ENCODE measurements around the gene OSBPL10.

DNA sequence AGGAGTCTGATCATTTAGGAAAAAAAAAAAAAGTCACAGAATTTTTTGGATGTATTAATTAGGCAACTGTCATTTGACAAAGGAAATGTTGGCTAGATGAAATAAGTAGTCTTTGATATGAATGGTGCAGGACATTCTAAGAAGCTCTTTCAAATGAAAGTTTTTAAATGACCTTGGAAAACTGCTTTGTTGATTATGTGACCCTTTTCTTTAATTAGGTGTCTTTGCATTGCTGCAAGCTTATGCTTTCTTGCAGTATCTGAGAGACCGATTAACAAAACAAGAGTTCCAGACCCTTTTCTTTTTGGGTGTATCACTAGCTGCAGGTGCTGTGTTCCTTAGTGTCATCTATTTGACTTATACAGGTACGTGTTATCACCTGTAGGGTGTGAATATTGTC lies 364.4 kb downstream of the OSBPL10 start:
- TF ChIP-seq, protein P1, sequence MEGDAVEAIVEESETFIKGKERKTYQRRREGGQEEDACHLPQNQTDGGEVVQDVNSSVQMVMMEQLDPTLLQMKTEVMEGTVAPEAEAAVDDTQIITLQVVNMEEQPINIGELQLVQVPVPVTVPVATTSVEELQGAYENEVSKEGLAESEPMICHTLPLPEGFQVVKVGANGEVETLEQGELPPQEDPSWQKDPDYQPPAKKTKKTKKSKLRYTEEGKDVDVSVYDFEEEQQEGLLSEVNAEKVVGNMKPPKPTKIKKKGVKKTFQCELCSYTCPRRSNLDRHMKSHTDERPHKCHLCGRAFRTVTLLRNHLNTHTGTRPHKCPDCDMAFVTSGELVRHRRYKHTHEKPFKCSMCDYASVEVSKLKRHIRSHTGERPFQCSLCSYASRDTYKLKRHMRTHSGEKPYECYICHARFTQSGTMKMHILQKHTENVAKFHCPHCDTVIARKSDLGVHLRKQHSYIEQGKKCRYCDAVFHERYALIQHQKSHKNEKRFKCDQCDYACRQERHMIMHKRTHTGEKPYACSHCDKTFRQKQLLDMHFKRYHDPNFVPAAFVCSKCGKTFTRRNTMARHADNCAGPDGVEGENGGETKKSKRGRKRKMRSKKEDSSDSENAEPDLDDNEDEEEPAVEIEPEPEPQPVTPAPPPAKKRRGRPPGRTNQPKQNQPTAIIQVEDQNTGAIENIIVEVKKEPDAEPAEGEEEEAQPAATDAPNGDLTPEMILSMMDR (IDR thresholded peaks at IDR 0.05): no peak
- TF ChIP-seq POLR2A (IDR thresholded peaks at IDR 0.05): no peak
